ENCODE measurements around the gene LMBR1. TPM values are rescaled to one million over a fixed set of nuclear protein-coding genes. Genes with fewer than 3 reads are reported as not detected.

The LMBR1 gene
- polyA plus RNA-seq, 3 donors, result 14.8 to 24.4 (median 21.2) TPM

DNA sequence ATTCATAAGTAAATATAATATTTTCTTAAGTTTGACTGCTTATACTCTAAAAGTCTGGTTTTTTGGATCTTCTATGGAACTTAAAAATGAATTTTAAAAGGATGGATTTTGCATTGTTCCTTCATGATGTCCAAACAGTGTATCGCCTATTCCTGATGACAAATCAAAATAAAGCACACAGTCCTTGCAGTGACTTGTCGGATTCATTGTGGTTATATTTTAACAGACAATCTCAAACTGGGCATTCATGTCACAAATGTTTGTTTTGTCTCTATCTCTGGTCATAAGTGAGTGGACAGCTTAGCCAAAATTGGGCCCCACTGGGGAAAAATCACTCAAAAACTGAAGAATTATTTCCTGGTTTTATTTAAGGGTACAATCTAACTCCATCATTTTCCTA, 74.8 kb downstream of the LMBR1 start:
- Histone ChIP-seq H3K4me1 (ENCODE audit: control insufficient read depth in 1 of 2, insufficient read depth in 2 of 2, low read length in 2 of 2) (peaks cover 0 to under 1% of the 10 kb centered on the region in 2 donors), H2AFZ (ENCODE audit: insufficient read depth, low read depth, low read length, poor library complexity, severe bottlenecking) (no peak overlapping the region), H3K9me3 (replicated peaks in 1 of 2; ENCODE audit: control insufficient read depth in 1 of 2, insufficient read depth in 1 of 2, low read length in 2 of 2) (no peaks in the 10 kb centered on the region), H3K36me3 (replicated peaks in 1 of 2; ENCODE audit: control insufficient read depth in 1 of 2, insufficient read depth in 2 of 2, low read length in 2 of 2) (peaks cover 9 to 46% of the 10 kb centered on the region in 2 donors), H3K4me3 (replicated peaks in 1 of 3; ENCODE audit: low read depth in 2 of 3, low read length in 3 of 3) (no peak overlapping the region), H3K27ac (ENCODE audit: low read depth in 1 of 2, low read length in 2 of 2) (no peak overlapping the region), H3K27me3 (ENCODE audit: control insufficient read depth in 2 of 2, insufficient read depth in 2 of 2, low read length in 2 of 2) (no peaks in the 10 kb centered on the region), H3K9ac (ENCODE audit: insufficient read depth, low read length, poor library complexity, severe bottlenecking) (no peak overlapping the region), H3K4me2 (replicated peaks; ENCODE audit: extremely low read depth, low read length, poor library complexity, severe bottlenecking) (no peak overlapping the region), H4K20me1 (ENCODE audit: insufficient read depth, low read length) (no peaks in the 10 kb centered on the region), H3K79me2 (ENCODE audit: insufficient read depth, low read length) (no peaks in the 10 kb centered on the region)
- no CpG with 5 or more reads among the region's 2 CpGs for WGBS (ENCODE audit: insufficient coverage)
- intact Hi-C loops (cut with micrococcal nuclease), result no loop called here
- Mint-ChIP-seq H3K4me3 (no peak overlapping the region), H3K27me3 (ENCODE audit: low read depth in 3 of 3) (no peaks in the 10 kb centered on the region), H3K4me1 (no peaks in the 10 kb centered on the region), H3K27ac (no peak overlapping the region), H3K9me3 (no peaks in the 10 kb centered on the region), H3K36me3 (peaks cover 27 to 30% of the 10 kb centered on the region in 2 donors)
- no peak for DNase-seq
- TF ChIP-seq, protein P1, sequence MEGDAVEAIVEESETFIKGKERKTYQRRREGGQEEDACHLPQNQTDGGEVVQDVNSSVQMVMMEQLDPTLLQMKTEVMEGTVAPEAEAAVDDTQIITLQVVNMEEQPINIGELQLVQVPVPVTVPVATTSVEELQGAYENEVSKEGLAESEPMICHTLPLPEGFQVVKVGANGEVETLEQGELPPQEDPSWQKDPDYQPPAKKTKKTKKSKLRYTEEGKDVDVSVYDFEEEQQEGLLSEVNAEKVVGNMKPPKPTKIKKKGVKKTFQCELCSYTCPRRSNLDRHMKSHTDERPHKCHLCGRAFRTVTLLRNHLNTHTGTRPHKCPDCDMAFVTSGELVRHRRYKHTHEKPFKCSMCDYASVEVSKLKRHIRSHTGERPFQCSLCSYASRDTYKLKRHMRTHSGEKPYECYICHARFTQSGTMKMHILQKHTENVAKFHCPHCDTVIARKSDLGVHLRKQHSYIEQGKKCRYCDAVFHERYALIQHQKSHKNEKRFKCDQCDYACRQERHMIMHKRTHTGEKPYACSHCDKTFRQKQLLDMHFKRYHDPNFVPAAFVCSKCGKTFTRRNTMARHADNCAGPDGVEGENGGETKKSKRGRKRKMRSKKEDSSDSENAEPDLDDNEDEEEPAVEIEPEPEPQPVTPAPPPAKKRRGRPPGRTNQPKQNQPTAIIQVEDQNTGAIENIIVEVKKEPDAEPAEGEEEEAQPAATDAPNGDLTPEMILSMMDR (IDR thresholded peaks at IDR 0.05), result no peak

DNA sequence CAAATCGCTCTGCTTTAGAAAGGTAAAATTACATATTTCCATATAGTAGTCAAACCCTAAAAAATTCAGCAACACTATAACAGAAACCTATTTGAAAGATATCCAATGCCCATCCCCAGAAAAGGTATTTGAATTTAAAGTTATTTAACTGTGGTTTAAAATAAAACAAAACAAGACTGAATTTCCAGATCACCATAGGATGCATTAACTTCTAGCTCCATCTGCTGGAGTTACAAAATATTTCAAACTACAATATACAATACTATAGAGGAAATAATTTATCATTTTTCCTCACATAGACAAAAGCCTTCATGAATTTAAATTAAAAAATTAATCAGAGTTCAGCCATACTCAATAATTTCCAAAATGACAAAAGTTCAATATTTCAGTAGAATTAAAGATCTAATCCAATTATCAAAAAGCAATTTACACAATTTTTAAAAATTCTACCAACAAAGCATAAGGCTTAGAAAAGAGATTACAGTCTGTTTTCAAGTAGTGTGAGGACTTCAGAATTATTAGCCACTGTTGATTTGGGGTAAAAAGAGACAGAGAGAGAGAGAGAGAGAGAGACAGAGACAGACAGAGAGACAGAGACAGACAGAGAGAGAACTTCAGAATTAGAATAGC, 75.9 kb downstream of the LMBR1 start:
- Histone ChIP-seq H3K4me2 (replicated peaks; ENCODE audit: extremely low read depth, low read length, poor library complexity, severe bottlenecking) (no peak overlapping the region), H2AFZ (ENCODE audit: insufficient read depth, low read depth, low read length, poor library complexity, severe bottlenecking) (no peak overlapping the region), H3K4me3 (replicated peaks in 1 of 3; ENCODE audit: low read depth in 2 of 3, low read length in 3 of 3) (no peak overlapping the region), H3K9ac (ENCODE audit: insufficient read depth, low read length, poor library complexity, severe bottlenecking) (no peak overlapping the region), H3K27ac (ENCODE audit: low read depth in 1 of 2, low read length in 2 of 2) (no peak overlapping the region), H4K20me1 (ENCODE audit: insufficient read depth, low read length) (no peaks in the 10 kb centered on the region), H3K79me2 (ENCODE audit: insufficient read depth, low read length) (no peaks in the 10 kb centered on the region), H3K36me3 (replicated peaks in 1 of 2; ENCODE audit: control insufficient read depth in 1 of 2, insufficient read depth in 2 of 2, low read length in 2 of 2) (peaks cover 9 to 55% of the 10 kb centered on the region in 2 donors), H3K9me3 (replicated peaks in 1 of 2; ENCODE audit: control insufficient read depth in 1 of 2, insufficient read depth in 1 of 2, low read length in 2 of 2) (no peaks in the 10 kb centered on the region), H3K4me1 (ENCODE audit: control insufficient read depth in 1 of 2, insufficient read depth in 2 of 2, low read length in 2 of 2) (no peaks in the 10 kb centered on the region), H3K27me3 (ENCODE audit: control insufficient read depth in 2 of 2, insufficient read depth in 2 of 2, low read length in 2 of 2) (no peaks in the 10 kb centered on the region)
- peaks cover 27 to 35% of the 10 kb centered on the region in 2 donors for H3K36me3 Mint-ChIP-seq
- TF ChIP-seq, protein P1 (IDR thresholded peaks at IDR 0.05), result peak; percentile 39
- H3K27me3 Mint-ChIP-seq (ENCODE audit: low read depth in 3 of 3), result no peaks in the 10 kb centered on the region
- intact Hi-C loops (cut with micrococcal nuclease), result no loop called here
- no CpG with 5 or more reads among the region's 1 CpG for WGBS (ENCODE audit: insufficient coverage)
- H3K4me3 Mint-ChIP-seq, result no peak overlapping the region
- no peaks in the 10 kb centered on the region for H3K4me1 Mint-ChIP-seq
- no peak for DNase-seq
- H3K9me3 Mint-ChIP-seq, result no peaks in the 10 kb centered on the region
- peak overlapping the region in 1 of 7 donors; percentile 50 for H3K27ac Mint-ChIP-seq

Measured in CD14-positive monocyte (primary cell).